ENCODE measurements around the gene SLC2A5.

SLC2A5 gene

GRCh38 chr1:9059891-9060744 lies 9.3 kb downstream of the SLC2A5 start:
- DNase-seq = no peak

GRCh38 chr1:9058465-9058864 lies 11.0 kb downstream of the SLC2A5 start:
- no peak for DNase-seq

GRCh38 chr1:9057851-9058250 lies 11.6 kb downstream of the SLC2A5 start:
- no peak for DNase-seq

DNA sequence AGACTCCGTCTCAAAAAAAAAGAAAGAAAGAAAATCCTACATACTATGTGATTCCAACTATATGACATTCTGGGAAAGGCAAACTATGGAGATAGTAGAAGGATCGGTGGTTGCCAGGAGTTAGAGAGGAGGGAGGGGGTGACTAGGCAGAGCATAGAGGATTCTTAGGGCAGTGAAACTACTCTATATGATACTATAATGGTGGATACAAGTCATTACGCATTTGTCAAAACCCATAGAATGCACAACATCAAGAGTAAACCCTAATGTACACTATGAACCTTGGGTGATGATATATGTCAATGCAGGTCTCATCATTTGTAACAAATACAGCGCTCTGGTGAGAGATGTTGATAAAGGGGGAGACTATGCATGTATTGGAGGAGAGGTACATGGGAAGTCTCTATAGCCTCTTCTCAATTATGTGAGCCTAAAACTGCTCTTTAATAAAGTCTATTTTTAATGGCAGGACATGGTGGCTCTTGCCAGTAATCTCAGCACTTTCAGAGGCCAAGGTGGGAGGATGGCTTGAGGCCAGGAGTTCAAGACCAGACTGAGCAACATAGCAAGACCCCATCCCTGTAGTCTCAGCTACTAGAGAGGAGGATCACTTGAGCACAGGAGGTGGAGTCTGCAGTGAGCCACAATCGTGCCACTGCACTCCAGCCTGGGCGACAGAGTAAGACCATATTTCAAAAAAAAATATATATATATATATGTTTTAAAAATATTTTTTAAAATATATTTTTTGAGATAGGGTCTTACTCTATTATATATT lies 17.0 kb downstream of the SLC2A5 start:
- DNase-seq = no peak

DNA sequence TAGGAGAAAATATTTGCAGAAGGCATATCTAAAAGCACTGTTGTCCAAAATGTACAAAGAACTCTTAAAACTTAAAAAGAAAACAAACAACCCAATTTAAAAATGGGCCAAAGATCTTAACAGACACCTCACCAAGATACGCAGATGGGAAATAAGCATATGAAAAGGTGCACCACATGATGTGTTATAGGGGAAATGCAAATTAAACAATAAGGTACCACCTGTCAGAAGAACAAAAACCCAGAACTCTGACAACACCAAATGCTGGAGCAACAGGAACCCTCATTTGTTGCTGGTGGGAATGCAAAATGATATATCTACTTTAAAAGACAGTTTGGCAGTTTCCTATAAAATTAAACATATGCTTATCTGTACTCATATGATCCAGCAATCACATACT lies 18.1 kb downstream of the SLC2A5 start:
- DNase-seq = no peak

- DNase-seq = no peak
These were observed 18.6 kb downstream of the SLC2A5 start for GRCh38 chr1:9050803-9051202.

DNA sequence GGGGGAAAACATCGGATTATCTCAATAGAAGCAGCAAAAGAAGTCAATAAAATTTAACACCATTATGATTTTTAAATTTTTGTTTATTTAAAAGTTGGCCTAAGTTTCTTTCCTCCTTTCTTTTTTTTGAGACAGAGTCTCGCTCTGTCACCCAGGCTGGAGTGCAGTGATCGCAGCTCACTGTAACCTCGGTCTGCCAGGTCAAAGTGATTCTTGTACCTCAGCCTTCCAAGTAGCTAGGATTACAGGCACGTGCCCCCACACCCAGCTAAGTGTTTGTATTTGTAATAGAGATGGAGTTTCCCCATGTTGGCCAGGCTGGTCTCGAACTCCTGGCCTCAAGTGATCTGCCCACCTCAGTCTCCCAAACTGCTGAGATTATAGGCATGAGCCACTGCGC lies 20.9 kb downstream of the SLC2A5 start:
- no peak for DNase-seq

DNA sequence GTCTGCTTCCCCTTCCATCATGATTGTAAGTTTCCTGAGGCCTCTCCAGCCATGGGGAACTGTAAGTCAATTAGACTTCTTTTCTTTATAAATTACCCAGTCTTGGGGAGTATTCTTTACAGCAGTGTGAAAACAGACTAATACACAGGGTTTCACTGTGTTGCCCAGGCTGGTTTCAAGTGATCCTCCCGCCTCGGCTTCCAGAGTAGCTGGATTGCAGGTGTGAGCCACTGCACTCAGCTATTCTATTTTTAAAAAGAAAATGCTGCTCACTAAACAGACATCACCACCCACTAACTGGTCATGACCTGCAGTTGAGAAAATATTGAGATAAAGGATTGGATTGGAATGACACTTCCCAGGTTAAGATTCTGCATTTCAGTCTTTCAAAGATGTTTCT lies 22.4 kb downstream of the SLC2A5 start:
- no peak for DNase-seq

DNA sequence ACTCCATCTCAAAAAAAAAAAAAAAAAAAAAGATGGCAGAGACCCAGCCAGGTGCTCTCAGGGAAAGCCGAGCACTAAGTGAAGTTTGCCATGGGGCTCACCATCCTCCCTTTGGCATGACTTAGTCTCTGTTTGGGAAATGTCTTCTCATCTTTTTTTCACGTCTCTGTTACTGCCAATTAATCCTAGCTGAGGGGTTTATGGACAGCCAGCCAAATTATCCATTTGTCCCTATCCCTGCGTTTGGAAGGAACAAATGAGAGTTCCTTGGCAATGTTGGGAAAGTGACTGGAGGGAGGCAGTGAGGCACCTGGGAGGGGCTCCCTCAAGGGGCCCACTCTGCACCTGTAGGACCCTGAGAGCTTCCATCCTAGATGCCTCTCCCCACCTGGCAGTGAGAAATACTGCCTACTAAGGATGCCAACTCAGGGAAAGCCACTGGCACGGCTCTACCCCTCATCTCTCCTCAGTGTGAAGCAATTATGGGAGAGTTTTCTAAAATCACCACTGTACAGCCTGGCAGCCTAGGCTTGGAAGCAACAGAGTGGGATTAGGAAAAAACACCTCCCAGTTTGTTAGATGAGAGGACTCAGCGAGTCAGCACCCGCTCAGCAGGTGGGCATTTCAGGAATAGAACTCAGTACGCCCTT lies 23.4 kb downstream of the SLC2A5 start:
- no peak for DNase-seq

GRCh38 chr1:9044236-9044635 lies 25.2 kb downstream of the SLC2A5 start:
- DNase-seq = no peak

GRCh38 chr1:9042272-9042671 lies 27.2 kb downstream of the SLC2A5 start:
- DNase-seq = no peak

DNA sequence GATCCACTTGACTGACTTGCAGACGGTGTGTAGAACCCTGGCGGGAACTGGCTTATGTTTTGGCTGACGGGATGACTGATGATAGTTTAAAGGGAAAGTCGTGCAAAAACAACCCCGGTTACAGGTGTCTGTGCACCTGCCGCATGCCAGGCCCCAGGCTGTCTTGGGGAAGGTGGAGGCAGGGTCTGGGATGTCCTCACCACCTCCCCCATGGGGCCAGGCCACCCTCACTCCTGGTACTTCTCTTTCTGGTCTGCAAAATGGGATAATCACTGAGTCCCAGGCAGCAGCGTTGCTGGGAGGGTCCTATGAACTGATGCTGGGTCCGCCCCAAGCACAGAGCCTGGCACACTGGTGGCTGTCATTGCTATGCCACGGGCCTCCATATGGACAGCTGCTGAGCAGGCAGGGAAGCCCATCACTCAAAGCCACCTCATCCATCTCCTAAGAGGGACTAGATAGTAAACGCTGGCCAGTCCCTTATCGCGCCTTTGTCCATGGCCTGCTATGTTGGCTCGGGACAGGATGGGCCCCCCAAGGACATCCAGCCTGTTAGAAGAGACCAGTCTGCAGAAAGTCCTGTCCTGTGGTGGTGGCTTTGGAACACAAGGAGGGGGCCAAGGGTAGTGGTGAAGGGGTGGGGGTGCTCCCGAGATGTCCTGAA lies 28.2 kb downstream of the SLC2A5 start:
- no peak for DNase-seq

- DNase-seq = no peak
These were observed 28.8 kb downstream of the SLC2A5 start for GRCh38 chr1:9040659-9041030.

DNA sequence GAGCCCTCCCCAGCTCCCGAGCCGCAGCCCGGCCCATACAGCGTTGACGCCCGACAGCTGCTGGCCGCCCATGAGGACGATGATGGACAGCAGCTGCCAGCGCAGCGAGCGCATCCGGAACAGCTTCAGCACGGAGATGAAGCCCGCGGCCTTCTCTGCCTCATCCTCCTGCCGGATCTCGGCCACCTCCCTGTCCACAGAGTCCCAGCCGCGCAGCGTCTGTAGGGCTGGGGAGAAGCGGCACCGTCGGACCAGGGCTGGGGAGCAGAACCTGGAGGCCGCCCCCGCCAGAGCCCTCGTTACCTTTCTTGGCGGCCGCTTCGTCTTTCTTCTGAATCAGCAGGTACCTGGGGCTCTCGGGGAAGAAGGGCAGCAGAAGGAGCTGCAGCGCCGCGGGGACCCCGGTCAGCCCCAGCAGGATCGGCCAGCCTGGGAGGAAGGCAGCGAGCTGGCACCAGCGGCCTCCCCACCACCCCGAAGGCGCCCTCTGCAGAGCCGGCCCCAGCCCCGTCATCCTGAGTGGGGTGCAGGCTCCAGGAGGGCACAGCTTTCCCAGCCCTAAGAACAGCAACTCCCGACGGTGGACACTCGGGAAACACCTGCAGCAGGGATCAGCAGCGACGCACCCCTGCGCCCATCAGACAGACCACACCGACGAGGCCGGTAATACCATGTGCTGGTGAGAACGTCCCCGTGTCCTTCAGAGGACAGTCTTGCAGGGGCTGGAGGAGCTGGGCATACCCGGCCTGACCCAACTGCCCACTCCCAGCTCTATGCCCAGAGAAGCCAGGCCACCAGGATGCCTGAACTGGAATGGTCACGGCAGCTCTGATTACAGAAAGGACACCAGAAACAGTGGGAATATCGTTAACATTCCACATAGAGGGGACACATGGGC lies 29.4 kb downstream of the SLC2A5 start:
- no peak for DNase-seq

GRCh38 chr1:9038881-9039760 lies 30.3 kb downstream of the SLC2A5 start:
- DNase-seq = no peak

DNA sequence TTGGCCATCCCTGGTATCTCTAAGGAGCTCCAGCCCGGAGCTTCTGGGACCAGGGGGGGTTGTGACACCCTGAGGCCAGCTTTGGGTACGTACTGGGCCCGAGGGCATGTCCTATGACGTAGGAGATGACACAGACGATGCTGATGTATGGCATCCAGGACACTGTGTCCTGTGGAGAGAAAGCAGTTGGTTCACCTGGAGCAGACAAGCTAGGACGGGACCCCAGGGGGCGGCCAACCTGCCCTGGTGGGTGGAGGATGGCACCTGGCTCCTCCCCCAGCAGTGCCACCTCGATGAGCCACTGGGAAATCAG lies 31.1 kb downstream of the SLC2A5 start:
- no peak for DNase-seq

GRCh38 chr1:9037476-9038337 lies 31.7 kb downstream of the SLC2A5 start:
- DNase-seq = no peak

- no peak for DNase-seq
These were observed 34.2 kb downstream of the SLC2A5 start for GRCh38 chr1:9035226-9035625.

GRCh38 chr1:9033363-9033762 lies 36.1 kb downstream of the SLC2A5 start:
- no peak for DNase-seq

Measured in SHP77 treated with DMSO at 0.1 percent for 48 hours (cell line).